Activated CD4-positive, alpha-beta memory T cell treated with anti-CD3 and anti-CD28 coated beads for 36 hours (primary cell): ENCODE data around the gene GPI. TPM values are rescaled to one million over a fixed set of nuclear protein-coding genes. Genes with fewer than 3 reads are reported as not detected.
"Not testable (repeated sequence)": the region's sequence is repeated elsewhere in the genome, so short reads cannot be mapped to it uniquely, and the experiment has no call there.

Experiments
- CTCF ChIA-PET: fragments of 350-600 bp; sonication (Branson Sonifier 250); formaldehyde crosslinking; loops from one replicate; lab custom pipeline; 2021; ENCODE audit warnings: antibody characterized with exemption, inconsistent platforms; lab: Charles Lee
- POLR2A ChIA-PET: fragments of 350-600 bp; sonication (Branson Sonifier 250); formaldehyde crosslinking; loops from one replicate; lab custom pipeline; 2021; ENCODE audit warnings: antibody characterized with exemption; lab: Charles Lee
- DNase-seq: peaks from one replicate; pipeline ENCODE4 v3.0.0-alpha.2; 2020
- H3K27ac Mint-ChIP-seq: one replicate; pipeline ENCODE4 v1.8.0; 2021; ENCODE audit warnings: mixed read lengths
- H3K27me3 Mint-ChIP-seq: one replicate; pipeline ENCODE4 v1.8.0; 2021; ENCODE audit warnings: mixed read lengths
- H3K36me3 Mint-ChIP-seq: one replicate; pipeline ENCODE4 v1.8.0; 2021; ENCODE audit warnings: mixed read lengths
- H3K4me1 Mint-ChIP-seq: one replicate; pipeline ENCODE4 v1.8.0; 2021; ENCODE audit warnings: low read depth, mixed read lengths
- H3K4me3 Mint-ChIP-seq: one replicate; pipeline ENCODE4 v1.8.0; 2021; ENCODE audit warnings: mild to moderate bottlenecking, mixed read lengths
- H3K9me3 Mint-ChIP-seq: one replicate; pipeline ENCODE4 v1.8.0; 2021; ENCODE audit warnings: mixed read lengths
- intact Hi-C: fragments of 100-400 bp; cut with micrococcal nuclease; formaldehyde crosslinking; loops from one replicate; pipeline ENCODE4 v1.15.1; 2023
- total RNA-seq, 2 experiments: library from RNA; stranded (reverse); gene quantifications; one replicate each; pipeline ENCODE4 v1.2.3, GENCODE V29; 2021

Gene GPI
- total RNA-seq, 2 experiments from 2014 or later: 549 to 564 TPM

DNA sequence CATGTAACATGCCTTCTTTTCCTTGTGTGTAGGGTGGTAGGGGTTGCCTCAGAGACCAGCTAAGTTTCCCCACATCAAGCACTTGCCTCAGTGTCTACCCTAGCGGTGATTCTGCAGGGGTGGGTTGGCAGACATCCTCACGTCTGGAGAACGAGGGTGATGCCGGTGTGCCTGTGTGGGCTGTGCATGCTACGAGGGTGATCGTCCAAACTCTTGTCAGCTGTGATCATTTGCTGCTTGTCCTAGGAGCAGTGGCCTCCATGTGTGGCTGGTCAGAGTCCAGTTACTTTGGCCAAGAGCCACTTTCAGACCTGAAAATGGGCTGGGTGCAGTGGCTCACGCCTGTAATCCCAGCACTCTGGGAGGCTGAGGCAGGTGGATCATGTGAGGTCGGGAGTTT is 5.1 kb downstream of the GPI start:
- Mint-ChIP-seq H3K9me3 (no peaks in the 10 kb centered on the region), H3K4me3 (no peak overlapping the region), H3K4me1 (peaks cover 40% of the 10 kb centered on the region), H3K27ac (no peak overlapping the region), H3K36me3 (peaks cover 62% of the 10 kb centered on the region), H3K27me3 (no peaks in the 10 kb centered on the region)
- ChIA-PET CTCF (no interaction called here), POLR2A (interaction anchor here (1.0 kb wide), 1 partner anchor 17 kb away, joined by 5 read pairs; no protein-coding TSS in a partner anchor)
- intact Hi-C loops: no loop called here
- DNase-seq: no peak

DNA sequence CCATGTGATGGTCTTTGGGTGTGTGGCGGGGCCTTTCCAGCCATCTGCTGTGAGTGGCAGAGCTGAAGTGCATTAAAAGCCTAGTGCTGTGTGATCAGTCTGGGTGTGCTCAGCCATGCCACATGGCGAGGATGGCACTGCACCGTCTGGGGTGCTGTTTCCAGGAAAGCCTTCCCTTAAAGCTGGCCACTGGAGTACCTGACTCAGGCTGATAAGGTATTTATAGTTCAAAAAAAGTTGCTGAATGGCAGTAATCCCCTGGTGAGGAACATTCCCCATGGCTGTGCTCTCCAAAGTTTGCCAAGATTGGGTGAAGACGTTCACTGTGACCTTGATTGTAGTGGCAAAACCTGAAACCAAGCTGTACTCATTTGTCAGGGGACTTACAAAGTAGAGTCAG is 6.0 kb downstream of the GPI start:
- Mint-ChIP-seq H3K27ac (no peak overlapping the region), H3K27me3 (no peaks in the 10 kb centered on the region), H3K4me3 (no peak overlapping the region), H3K4me1 (peaks cover 45% of the 10 kb centered on the region), H3K9me3 (no peaks in the 10 kb centered on the region), H3K36me3 (peaks cover 65% of the 10 kb centered on the region)
- POLR2A ChIA-PET: interaction anchor here (0.6 to 1.0 kb wide), 2 partner anchors 16 to 328 kb away, joined by 3 to 5 read pairs; no protein-coding TSS in a partner anchor
- DNase-seq: no peak
- CTCF ChIA-PET: interaction anchor here (0.7 to 1.3 kb wide), 3 partner anchors 56 to 138 kb away, joined by 3 to 4 read pairs (median 3); partner anchors contain the start of gene UBA2
- intact Hi-C loops: no loop called here

DNA sequence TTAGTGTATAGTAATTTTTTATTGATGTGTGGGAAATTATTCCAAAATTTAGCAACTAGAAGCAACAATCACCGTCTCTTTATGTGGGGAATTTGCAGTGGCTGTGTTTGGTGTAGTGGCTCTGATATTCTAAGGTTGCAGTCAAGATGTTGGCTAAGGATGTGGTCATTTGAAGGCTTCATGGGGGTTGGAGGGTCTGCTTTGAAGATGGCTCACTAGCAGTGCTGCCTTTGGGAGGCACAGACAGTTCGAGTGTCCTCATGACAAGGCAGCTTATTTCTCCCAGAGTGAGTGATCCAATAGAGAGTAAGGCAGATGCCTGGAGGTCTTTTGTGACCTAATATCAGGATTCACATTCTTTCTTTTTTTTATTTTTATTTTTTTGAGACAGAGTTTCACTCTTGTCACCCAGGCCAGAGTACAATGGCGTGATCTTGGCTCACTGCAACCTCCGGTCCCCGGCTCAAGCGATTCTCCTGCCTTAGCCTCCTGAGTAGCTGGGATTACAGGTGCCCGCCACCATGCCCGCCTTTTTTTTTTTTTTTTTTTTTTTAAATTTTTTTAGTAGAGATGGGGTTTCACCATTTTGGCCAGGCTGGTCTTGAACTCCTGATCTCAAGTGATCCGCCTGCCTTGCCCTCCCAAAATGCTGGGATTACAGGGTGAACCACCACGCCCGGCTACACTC is 8.7 kb downstream of the GPI start:
- H3K27me3 Mint-ChIP-seq: no peaks in the 10 kb centered on the region
- CTCF ChIA-PET: interaction anchor here (0.6 kb wide), 1 partner anchor 90 kb away, joined by 3 read pairs; no protein-coding TSS in a partner anchor
- H3K4me3 Mint-ChIP-seq: no peak overlapping the region
- DNase-seq: no peak
- peaks cover 54% of the 10 kb centered on the region for H3K36me3 Mint-ChIP-seq
- intact Hi-C loops: no loop called here
- no peaks in the 10 kb centered on the region for H3K9me3 Mint-ChIP-seq
- peaks cover 22% of the 10 kb centered on the region for H3K4me1 Mint-ChIP-seq
- H3K27ac Mint-ChIP-seq: no peak overlapping the region
- POLR2A ChIA-PET: no interaction called here

DNA sequence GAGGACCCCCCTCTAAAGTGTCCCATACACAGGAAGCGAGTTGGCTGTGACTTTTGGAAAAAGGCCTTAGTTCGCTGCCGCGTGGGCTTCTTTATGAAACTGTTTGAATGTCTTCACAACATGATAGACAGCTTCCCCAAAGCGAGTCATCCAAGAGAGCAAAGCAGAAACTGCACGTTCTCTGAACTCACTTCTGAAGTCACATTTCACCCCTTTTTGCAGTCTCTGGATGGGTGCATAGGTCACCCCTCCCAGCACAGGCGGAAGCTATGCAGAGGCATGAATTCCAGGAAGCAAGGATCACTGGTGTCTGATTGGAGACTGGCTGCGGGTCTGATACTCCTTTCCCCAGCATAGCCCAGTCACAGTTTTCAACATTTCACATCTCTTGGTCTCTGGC is 10.6 kb downstream of the GPI start:
- Mint-ChIP-seq H3K4me1 (peaks cover 20% of the 10 kb centered on the region), H3K27me3 (no peaks in the 10 kb centered on the region), H3K27ac (peak overlapping the region; percentile 49), H3K36me3 (peaks cover 58% of the 10 kb centered on the region), H3K9me3 (no peaks in the 10 kb centered on the region), H3K4me3 (no peak overlapping the region)
- POLR2A ChIA-PET: interaction anchor here (0.6 kb wide), 1 partner anchor 108 kb away, joined by 3 read pairs; no protein-coding TSS in a partner anchor
- CTCF ChIA-PET: no interaction called here
- intact Hi-C loops: no loop called here
- no peak for DNase-seq

DNA sequence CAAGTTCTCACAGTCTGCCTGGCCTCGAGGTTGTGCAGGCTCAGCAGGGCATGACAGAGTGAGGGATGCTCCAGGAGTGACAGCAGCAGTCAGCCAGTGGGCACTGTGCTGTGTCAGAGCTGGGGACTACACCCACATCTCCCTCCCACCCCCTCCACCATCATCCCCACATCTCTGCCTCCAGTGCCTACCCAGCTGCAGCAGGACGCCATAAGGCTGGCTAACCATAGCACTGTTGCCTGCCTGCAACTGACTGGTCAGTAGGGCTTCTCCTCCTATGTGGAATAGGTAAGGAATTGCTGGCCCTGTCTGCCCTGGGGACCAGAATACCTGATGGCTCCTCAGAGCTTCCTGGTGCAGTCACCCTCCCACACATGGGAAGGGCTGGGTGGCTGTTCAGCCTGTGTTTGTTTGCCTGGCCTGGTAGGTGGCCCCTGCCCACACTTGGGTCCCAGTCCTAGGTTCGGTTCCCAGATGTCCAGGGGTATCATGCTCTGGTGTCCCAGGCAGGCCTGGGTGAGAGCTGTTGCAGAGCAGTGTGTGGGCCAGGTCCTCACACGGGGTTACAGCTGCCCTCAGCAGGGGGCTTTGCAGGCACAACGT is 15.7 kb downstream of the GPI start:
- Mint-ChIP-seq H3K36me3 (peaks cover 68% of the 10 kb centered on the region), H3K27ac (no peak overlapping the region)
- CTCF ChIA-PET: no interaction called here

DNA sequence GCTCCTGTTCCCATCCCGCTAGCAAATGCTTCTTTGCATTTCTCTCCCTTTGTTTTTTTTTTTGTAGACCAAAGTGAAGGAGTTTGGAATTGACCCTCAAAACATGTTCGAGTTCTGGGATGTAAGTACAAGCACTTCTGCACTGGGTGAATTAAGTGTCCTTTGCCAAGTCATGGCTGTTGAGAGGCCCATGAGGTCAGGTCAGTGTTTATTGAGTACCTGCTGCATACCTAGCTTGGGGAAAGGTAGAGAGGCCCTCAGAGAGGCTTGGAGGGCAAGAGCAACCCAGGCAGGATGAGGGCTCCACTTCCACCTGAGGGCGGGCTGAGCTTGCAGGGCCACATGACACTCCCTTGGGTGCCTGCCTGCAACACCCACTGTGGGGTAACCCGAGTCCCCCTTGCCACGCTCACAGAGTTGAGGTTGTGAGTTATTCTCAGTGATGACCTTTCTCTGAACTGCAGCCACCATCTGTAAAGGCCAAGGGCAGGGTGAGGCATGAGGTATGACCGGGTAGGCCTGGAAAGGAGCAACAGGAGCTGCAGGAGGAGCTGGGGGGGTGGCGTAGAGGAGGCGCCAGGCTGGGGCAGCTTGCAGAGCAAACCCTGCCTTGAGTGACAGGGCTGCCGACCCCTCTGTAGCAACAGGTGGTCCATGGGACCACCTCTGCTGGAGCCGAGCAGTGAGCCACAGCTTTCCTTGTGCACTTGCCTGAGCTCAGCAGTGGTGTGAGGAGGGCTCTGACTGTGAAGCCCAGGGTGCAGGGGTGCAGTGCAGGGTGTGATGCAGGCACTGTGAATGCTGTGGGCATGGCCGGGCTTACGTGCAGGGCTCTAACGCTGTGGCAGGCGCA is 16.6 kb downstream of the GPI start:
- intact Hi-C loops: no loop called here
- POLR2A ChIA-PET: interaction anchor here (0.7 kb wide), 1 partner anchor 17 kb away, joined by 3 read pairs; the partner anchor contains the start of gene GPI
- CTCF ChIA-PET: no interaction called here
- H3K4me3 Mint-ChIP-seq: no peak overlapping the region
- no peak overlapping the region for H3K27ac Mint-ChIP-seq
- H3K4me1 Mint-ChIP-seq: no peaks in the 10 kb centered on the region
- no peaks in the 10 kb centered on the region for H3K9me3 Mint-ChIP-seq
- no peaks in the 10 kb centered on the region for H3K27me3 Mint-ChIP-seq
- DNase-seq: no peak
- H3K36me3 Mint-ChIP-seq: peaks cover 69% of the 10 kb centered on the region

More for the DNA sequence above, 15.7 kb downstream of the GPI start:
- Mint-ChIP-seq H3K9me3 (no peaks in the 10 kb centered on the region), H3K4me1 (peaks cover 2% of the 10 kb centered on the region), H3K4me3 (no peak overlapping the region), H3K27me3 (no peaks in the 10 kb centered on the region)
- DNase-seq: no peak
- intact Hi-C loops: no loop called here
- POLR2A ChIA-PET: interaction anchor here (0.7 kb wide), 1 partner anchor 16 kb away, joined by 3 read pairs; the partner anchor contains the start of gene GPI

DNA sequence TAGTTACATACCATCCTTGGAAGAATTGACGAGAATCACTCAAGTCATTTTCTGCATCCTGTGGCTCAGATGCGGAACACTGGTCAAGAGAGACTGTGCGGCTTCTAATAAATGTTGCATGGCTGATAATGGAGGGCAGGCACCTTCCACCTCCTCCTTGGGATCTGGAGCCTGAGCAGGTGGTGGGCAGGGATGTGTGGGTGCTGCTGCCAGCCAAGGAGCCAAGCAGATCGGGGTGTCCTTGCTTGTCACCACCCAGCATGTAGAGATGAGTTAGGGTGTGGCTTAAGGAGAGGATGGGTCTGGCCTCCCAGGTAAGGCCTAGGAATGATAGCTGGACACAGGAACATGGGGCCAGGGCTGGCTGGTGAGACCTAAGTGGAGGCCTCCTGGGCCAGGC is 17.5 kb downstream of the GPI start:
- Mint-ChIP-seq H3K9me3 (no peaks in the 10 kb centered on the region), H3K4me1 (no peaks in the 10 kb centered on the region), H3K27ac (no peak overlapping the region), H3K4me3 (no peak overlapping the region), H3K36me3 (peaks cover 68% of the 10 kb centered on the region), H3K27me3 (no peaks in the 10 kb centered on the region)
- ChIA-PET POLR2A (no interaction called here), CTCF (no interaction called here)
- DNase-seq: no peak
- intact Hi-C loops: no loop called here

DNA sequence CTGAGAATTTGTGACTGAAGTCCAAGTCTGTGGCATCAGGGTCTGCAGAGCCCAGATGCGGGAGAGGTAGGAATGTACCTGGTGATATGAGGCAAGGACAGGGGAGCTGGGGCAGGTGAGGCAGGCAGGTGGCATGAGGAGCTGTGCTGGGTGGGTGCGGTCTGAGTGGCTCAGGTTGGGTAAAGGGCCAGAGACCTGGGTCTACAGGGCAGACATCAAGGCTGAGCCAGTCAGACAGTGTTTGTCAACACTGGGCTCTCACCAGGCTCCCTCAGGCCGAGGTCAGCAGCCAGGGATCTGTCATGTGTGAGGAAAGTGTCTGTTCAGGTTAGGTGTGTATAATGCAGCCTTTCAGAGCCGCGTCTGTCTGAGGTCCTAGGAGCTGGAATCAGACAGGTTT is 18.6 kb downstream of the GPI start:
- H3K36me3 Mint-ChIP-seq: peaks cover 59% of the 10 kb centered on the region
- intact Hi-C loops: no loop called here
- H3K4me1 Mint-ChIP-seq: no peaks in the 10 kb centered on the region
- H3K27ac Mint-ChIP-seq: peak overlapping the region; percentile 39
- H3K9me3 Mint-ChIP-seq: no peaks in the 10 kb centered on the region
- no peak for DNase-seq
- CTCF ChIA-PET: no interaction called here
- no peak overlapping the region for H3K4me3 Mint-ChIP-seq
- POLR2A ChIA-PET: interaction anchor here (0.7 kb wide), 1 partner anchor 25 kb away, joined by 3 read pairs; no protein-coding TSS in a partner anchor
- no peaks in the 10 kb centered on the region for H3K27me3 Mint-ChIP-seq

DNA sequence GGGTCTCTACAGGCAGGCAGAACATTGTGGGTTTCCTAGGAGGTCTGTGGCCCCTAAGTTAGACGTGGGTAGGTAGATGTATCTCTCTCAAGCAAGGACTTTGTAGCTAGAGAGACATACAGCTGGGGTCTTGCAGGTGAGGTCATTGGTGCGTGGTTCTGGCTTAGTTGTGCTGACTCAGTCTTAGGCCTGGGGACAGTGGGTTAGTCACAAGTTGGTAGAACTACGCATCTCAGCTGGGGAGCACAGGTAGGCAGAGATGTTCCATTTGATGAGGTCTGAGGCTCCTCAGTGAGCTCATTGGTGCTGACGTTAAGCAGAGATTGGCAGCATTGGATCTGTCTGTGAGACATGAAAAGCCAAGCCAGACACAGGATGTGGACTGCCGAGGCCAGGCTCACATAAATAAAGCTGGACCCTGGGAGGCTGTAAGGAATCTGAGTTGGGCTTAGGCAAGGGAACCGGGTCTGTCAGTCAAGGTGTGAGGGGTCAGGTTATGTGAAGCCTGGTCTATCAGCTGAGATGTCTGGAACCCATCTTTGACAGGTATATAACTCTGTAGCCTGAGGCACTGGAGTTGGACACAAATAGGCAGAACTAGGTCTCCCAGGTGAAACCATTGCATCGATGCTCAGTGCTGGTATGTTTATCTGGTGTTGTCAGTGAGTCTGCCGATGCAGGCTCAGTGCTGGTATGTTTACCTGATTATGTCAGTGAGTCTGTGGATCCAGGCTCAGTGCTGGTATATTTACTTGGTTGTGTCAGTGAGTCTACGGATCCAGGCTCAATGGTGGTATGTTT is 21.8 kb downstream of the GPI start:
- ChIA-PET POLR2A (interaction anchor here (0.9 to 1.5 kb wide), 2 partner anchors 16 to 56 kb away, joined by 3 to 5 read pairs; no protein-coding TSS in a partner anchor), CTCF (interaction anchor here (1.4 kb wide), 1 partner anchor 27 kb away, joined by 5 read pairs; no protein-coding TSS in a partner anchor)
- Mint-ChIP-seq H3K4me3 (no peak overlapping the region), H3K27me3 (no peaks in the 10 kb centered on the region), H3K9me3 (no peaks in the 10 kb centered on the region), H3K27ac (no peak overlapping the region), H3K36me3 (peaks cover 39% of the 10 kb centered on the region), H3K4me1 (no peaks in the 10 kb centered on the region)
- intact Hi-C loops: no loop called here
- no peak for DNase-seq

DNA sequence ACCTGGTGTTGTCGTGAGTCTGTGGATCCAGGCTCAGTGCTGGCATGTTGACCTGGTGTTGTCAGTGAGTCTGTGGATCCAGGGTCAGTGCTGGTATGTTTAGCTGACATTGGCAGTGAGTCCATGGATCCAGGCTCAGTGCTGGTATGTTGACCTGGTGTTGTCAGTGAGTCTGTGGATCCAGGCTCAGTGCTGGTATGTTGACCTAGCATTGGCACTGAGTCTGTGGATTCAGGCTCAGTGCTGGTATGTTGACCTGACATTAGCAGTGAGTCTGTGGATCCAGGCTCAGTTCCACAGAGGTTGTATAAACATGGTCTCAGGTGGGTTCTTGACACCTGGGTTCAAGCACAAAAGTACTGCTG is 22.4 kb downstream of the GPI start:
- CTCF ChIA-PET: no interaction called here
- Mint-ChIP-seq H3K4me3 (no peak overlapping the region), H3K27ac (no peak overlapping the region), H3K4me1 (no peaks in the 10 kb centered on the region), H3K9me3 (no peaks in the 10 kb centered on the region), H3K36me3 (peaks cover 34% of the 10 kb centered on the region), H3K27me3 (no peaks in the 10 kb centered on the region)
- intact Hi-C loops: no loop called here
- POLR2A ChIA-PET: interaction anchor here (0.9 to 1.5 kb wide), 2 partner anchors 17 to 55 kb away, joined by 3 to 5 read pairs; no protein-coding TSS in a partner anchor
- DNase-seq: no peak

DNA sequence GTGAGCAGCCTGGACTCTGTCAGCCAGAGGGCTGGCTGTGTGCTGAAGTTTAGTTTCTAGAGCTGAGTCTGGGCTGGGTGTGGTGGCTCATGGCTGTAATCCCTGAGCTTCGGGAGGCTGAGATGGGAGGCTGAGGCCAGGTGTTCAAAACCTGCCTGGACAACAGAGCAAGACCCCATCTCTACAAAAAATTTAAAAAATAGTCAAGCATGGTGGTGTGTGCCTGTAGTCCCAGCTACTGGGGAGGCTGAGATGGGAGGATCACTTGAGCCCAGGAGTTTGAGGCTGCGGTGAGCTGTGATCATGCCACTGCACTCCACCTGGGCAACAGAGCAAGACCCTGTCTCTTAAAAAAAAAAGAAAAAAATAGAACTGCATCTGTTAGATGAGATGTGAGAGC is 23.7 kb downstream of the GPI start:
- H3K9me3 Mint-ChIP-seq, H3K27me3 Mint-ChIP-seq, intact Hi-C loops, DNase-seq, H3K4me3 Mint-ChIP-seq, CTCF ChIA-PET, H3K27ac Mint-ChIP-seq, H3K4me1 Mint-ChIP-seq, POLR2A ChIA-PET: not testable (repeated sequence)
- H3K36me3 Mint-ChIP-seq: peaks cover 21% of the 10 kb centered on the region
